Liver (tissue), 9 donors: ENCODE measurements around the gene C3orf18. TPM values are rescaled to one million over a fixed set of nuclear protein-coding genes. Genes with fewer than 3 reads are reported as not detected.

Experiments used
- DNase-seq: peaks from one replicate; pipeline ENCODE4 v3.0.0-alpha.2; 2017; ENCODE audit warnings: low spot score
- H3K27ac ChIP-seq, 2 donors: one replicate each; pipeline ENCODE4 v1.7.0; 2013; ENCODE audit warnings: inconsistent platforms in 2 of 2, low read length in 2 of 2, control low read depth in 1 of 2, low read depth in 1 of 2, mild to moderate bottlenecking in 1 of 2
- H3K27me3 ChIP-seq, 4 donors: one replicate each; pipeline versions ENCODE4 v1.6.1 to v1.7.0; 2013; ENCODE audit warnings: low read length in 3 of 4, inconsistent platforms in 1 of 4, mild to moderate bottlenecking in 1 of 4, moderate library complexity in 1 of 4; ENCODE audit not compliant: control insufficient read depth in 4 of 4, insufficient read depth in 4 of 4
- H3K36me3 ChIP-seq, 4 donors: one replicate each; pipeline versions ENCODE4 v1.6.1 to v1.7.0; 2013; ENCODE audit warnings: low read length in 3 of 4, mild to moderate bottlenecking in 3 of 4, low read depth in 1 of 4, moderate library complexity in 1 of 4; ENCODE audit not compliant: control insufficient read depth in 4 of 4, insufficient read depth in 3 of 4
- H3K4me1 ChIP-seq, 4 donors: one replicate each; pipeline versions ENCODE4 v1.6.1 to v1.7.0; 2013; ENCODE audit warnings: low read length in 3 of 4, mild to moderate bottlenecking in 3 of 4, moderate library complexity in 1 of 4; ENCODE audit not compliant: control insufficient read depth in 4 of 4, insufficient read depth in 4 of 4
- H3K4me3 ChIP-seq, 3 donors: one replicate each; pipeline versions ENCODE4 v1.6.1 to v1.7.0; 2013; ENCODE audit warnings: low read length in 3 of 3, control low read depth in 1 of 3, low read depth in 1 of 3, mild to moderate bottlenecking in 1 of 3
- H3K9ac ChIP-seq, 2 donors: one replicate each; pipeline ENCODE4 v1.7.0; 2013; ENCODE audit warnings: low read length in 2 of 2, mild to moderate bottlenecking in 2 of 2, moderate library complexity in 2 of 2, control low read depth in 1 of 2, low read depth in 1 of 2
- H3K9me3 ChIP-seq, 4 donors: one replicate each; pipeline versions ENCODE4 v1.6.1 to v1.7.0; 2013; ENCODE audit warnings: low read length in 3 of 4; ENCODE audit not compliant: control insufficient read depth in 4 of 4
- EGR1 ChIP-seq, 2 donors: IDR thresholded peaks; 2 replicates each; pipeline ENCODE4 v1.6.1; 2016 to 2018; ENCODE audit warnings: antibody characterized with exemption in 2 of 2, low read depth in 2 of 2
- FOXA1 ChIP-seq: IDR thresholded peaks from 2 replicates; pipeline ENCODE4 v1.6.1; 2016; ENCODE audit warnings: antibody characterized with exemption
- FOXA2 ChIP-seq: IDR thresholded peaks from 2 replicates; pipeline ENCODE4 v1.6.1; 2016; ENCODE audit warnings: antibody characterized with exemption
- GABPA ChIP-seq, 2 donors: IDR thresholded peaks in 1 of 2; conservative IDR thresholded peaks in 1 of 2; 2 replicates each; pipeline ENCODE4 v1.6.1; 2016; ENCODE audit warnings: antibody characterized with exemption in 2 of 2, mild to moderate bottlenecking in 1 of 2, moderate library complexity in 1 of 2
- HNF4A ChIP-seq, 2 donors: conservative IDR thresholded peaks; 2 replicates each; pipeline ENCODE4 v1.6.1; 2016; ENCODE audit warnings: antibody characterized with exemption in 2 of 2, mild to moderate bottlenecking in 2 of 2
- HNF4G ChIP-seq: IDR thresholded peaks from 2 replicates; pipeline ENCODE4 v1.6.1; 2016; ENCODE audit warnings: antibody characterized with exemption
- JUND ChIP-seq, 2 donors: IDR thresholded peaks; 2 replicates each; pipeline ENCODE4 v1.6.1; 2016; ENCODE audit warnings: antibody characterized with exemption in 2 of 2
- NR2F2 ChIP-seq: IDR thresholded peaks from 2 replicates; pipeline ENCODE4 v1.6.1; 2016; ENCODE audit warnings: antibody characterized with exemption
- RAD21 ChIP-seq, 2 donors: IDR thresholded peaks; 2 replicates each; pipeline ENCODE4 v1.6.1; 2016; ENCODE audit warnings: antibody characterized with exemption in 2 of 2, mild to moderate bottlenecking in 2 of 2
- RXRA ChIP-seq, 2 donors: IDR thresholded peaks; 2 replicates each; pipeline ENCODE4 v1.6.1; 2017 to 2018; ENCODE audit warnings: antibody characterized with exemption in 2 of 2, mild to moderate bottlenecking in 1 of 2
- SP1 ChIP-seq: IDR thresholded peaks from 2 replicates; pipeline ENCODE4 v1.6.1; 2018; ENCODE audit warnings: antibody characterized with exemption, mild to moderate bottlenecking
- TAF1 ChIP-seq: conservative IDR thresholded peaks from 2 replicates; pipeline ENCODE4 v1.6.1; 2016; ENCODE audit warnings: antibody characterized with exemption, mild to moderate bottlenecking
- YY1 ChIP-seq: IDR thresholded peaks from 2 replicates; pipeline ENCODE4 v1.6.1; 2016; ENCODE audit warnings: antibody characterized with exemption, mild to moderate bottlenecking
- WGBS: extraction: QIAGEN DNeasy Blood & Tissue Kit; methylation state at CpG from one replicate; pipeline ENCODE4 v1.1.7; 2013; 5-methylcytosine and 5-hydroxymethylcytosine counted together
- polyA plus RNA-seq, 2 donors: library from polyadenylated mRNA; stranded (reverse) in 1 of 2; unstranded in 1 of 2; fragments of 200-250 nt in 1 of 2; fragments of >200 nt in 1 of 2; fragmentation: Nextera tagmentation in 1 of 2; extraction: Ambion mirVana in 1 of 2; gene quantifications; one replicate each; pipeline versions ENCODE4 v1.2.1 to v1.2.3, GENCODE V29; 2013 to 2015
- total RNA-seq, 2 donors: library from RNA; depleted of rRNA; stranded (reverse); fragments of >200 nt; gene quantifications; one replicate each; pipeline ENCODE4 v1.2.3, GENCODE V29; 2014
- TF ChIP-seq, protein P1 (sequence below): fragments of 150-350 bp; IDR thresholded peaks from 2 replicates; pipeline ENCODE4 v1.5.1; 2017; ENCODE audit warnings: improper control_type of control experiment, low read depth, low read length; ENCODE audit not compliant: missing input control
- TF ChIP-seq, protein P2 (sequence below): IDR thresholded peaks from 2 replicates; pipeline ENCODE4 v1.6.1; 2016; ENCODE audit warnings: antibody characterized with exemption
- TF ChIP-seq, protein P3 (sequence below): IDR thresholded peaks from 2 replicates; pipeline ENCODE4 v1.6.1; 2016; ENCODE audit warnings: antibody characterized with exemption, mild to moderate bottlenecking
- TF ChIP-seq, protein P4 (sequence below): IDR thresholded peaks from 2 replicates; pipeline ENCODE4 v1.6.1; 2016; ENCODE audit warnings: antibody characterized with exemption
- TF ChIP-seq, protein P5 (sequence below): IDR thresholded peaks from 2 replicates; pipeline ENCODE4 v1.6.1; 2016; ENCODE audit warnings: antibody characterized with exemption
- donor health status: healthy.
- donor health status: healthy.
- donor health status: healthy.
- donor health status: healthy.
- donor health status: healthy.

C3orf18 gene
- total and polyA plus RNA-seq, 4 donors = 0.54 to 2.7 (median 1.5) TPM

DNA sequence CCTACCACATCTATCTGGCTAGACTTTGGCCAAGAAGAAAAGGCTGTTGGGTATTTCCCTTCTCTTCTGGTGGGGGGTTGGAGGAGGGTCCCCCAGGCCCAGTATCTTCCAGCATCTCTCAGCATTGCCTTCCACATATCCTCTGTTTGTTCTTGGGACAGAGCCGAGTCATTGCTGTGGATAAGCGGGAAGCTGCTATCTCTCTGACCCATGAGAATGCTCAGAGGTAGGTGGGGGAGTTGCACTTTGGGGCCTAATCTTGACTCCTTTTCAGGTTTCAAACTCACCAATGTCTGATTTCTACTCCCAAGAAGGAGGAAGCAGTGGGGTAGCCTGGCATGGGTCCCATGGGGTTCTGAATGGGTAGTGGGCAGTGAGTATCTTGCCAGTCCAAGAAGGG, 9.8 kb upstream of the C3orf18 start:
- Histone ChIP-seq H3K9ac (no peak overlapping the region), H3K4me1 (peaks cover 17 to 49% (median 44%) of the 10 kb centered on the region in 4 donors), H3K9me3 (no peaks in the 10 kb centered on the region), H3K4me3 (no peak overlapping the region), H3K36me3 (peaks cover 0 to 14% (median 3%) of the 10 kb centered on the region in 4 donors), H3K27ac (no peak overlapping the region), H3K27me3 (no peaks in the 10 kb centered on the region)
- DNase-seq = no peak
- WGBS = 99% methylated on average over 2 of the region's 2 CpGs
- TF ChIP-seq YY1 (no peak), RAD21 (IDR thresholded peaks at IDR 0.05) (no peak), NR2F2 (no peak), EGR1 (IDR thresholded peaks at IDR 0.05; ENCODE audit: low read depth in 2 of 2) (no peak), TAF1 (no peak), SP1 (no peak), HNF4A (conservative IDR thresholded peaks at IDR 0.05) (no peak), HNF4G (no peak), FOXA1 (no peak), FOXA2 (no peak), JUND (IDR thresholded peaks at IDR 0.05) (no peak), RXRA (IDR thresholded peaks at IDR 0.05) (no peak)
- TF ChIP-seq, protein P1, sequence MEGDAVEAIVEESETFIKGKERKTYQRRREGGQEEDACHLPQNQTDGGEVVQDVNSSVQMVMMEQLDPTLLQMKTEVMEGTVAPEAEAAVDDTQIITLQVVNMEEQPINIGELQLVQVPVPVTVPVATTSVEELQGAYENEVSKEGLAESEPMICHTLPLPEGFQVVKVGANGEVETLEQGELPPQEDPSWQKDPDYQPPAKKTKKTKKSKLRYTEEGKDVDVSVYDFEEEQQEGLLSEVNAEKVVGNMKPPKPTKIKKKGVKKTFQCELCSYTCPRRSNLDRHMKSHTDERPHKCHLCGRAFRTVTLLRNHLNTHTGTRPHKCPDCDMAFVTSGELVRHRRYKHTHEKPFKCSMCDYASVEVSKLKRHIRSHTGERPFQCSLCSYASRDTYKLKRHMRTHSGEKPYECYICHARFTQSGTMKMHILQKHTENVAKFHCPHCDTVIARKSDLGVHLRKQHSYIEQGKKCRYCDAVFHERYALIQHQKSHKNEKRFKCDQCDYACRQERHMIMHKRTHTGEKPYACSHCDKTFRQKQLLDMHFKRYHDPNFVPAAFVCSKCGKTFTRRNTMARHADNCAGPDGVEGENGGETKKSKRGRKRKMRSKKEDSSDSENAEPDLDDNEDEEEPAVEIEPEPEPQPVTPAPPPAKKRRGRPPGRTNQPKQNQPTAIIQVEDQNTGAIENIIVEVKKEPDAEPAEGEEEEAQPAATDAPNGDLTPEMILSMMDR = no peak
- TF ChIP-seq, protein P2, sequence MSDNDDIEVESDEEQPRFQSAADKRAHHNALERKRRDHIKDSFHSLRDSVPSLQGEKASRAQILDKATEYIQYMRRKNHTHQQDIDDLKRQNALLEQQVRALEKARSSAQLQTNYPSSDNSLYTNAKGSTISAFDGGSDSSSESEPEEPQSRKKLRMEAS = no peak
- TF ChIP-seq, protein P3, sequence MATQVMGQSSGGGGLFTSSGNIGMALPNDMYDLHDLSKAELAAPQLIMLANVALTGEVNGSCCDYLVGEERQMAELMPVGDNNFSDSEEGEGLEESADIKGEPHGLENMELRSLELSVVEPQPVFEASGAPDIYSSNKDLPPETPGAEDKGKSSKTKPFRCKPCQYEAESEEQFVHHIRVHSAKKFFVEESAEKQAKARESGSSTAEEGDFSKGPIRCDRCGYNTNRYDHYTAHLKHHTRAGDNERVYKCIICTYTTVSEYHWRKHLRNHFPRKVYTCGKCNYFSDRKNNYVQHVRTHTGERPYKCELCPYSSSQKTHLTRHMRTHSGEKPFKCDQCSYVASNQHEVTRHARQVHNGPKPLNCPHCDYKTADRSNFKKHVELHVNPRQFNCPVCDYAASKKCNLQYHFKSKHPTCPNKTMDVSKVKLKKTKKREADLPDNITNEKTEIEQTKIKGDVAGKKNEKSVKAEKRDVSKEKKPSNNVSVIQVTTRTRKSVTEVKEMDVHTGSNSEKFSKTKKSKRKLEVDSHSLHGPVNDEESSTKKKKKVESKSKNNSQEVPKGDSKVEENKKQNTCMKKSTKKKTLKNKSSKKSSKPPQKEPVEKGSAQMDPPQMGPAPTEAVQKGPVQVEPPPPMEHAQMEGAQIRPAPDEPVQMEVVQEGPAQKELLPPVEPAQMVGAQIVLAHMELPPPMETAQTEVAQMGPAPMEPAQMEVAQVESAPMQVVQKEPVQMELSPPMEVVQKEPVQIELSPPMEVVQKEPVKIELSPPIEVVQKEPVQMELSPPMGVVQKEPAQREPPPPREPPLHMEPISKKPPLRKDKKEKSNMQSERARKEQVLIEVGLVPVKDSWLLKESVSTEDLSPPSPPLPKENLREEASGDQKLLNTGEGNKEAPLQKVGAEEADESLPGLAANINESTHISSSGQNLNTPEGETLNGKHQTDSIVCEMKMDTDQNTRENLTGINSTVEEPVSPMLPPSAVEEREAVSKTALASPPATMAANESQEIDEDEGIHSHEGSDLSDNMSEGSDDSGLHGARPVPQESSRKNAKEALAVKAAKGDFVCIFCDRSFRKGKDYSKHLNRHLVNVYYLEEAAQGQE = no peak
- TF ChIP-seq, protein P4, sequence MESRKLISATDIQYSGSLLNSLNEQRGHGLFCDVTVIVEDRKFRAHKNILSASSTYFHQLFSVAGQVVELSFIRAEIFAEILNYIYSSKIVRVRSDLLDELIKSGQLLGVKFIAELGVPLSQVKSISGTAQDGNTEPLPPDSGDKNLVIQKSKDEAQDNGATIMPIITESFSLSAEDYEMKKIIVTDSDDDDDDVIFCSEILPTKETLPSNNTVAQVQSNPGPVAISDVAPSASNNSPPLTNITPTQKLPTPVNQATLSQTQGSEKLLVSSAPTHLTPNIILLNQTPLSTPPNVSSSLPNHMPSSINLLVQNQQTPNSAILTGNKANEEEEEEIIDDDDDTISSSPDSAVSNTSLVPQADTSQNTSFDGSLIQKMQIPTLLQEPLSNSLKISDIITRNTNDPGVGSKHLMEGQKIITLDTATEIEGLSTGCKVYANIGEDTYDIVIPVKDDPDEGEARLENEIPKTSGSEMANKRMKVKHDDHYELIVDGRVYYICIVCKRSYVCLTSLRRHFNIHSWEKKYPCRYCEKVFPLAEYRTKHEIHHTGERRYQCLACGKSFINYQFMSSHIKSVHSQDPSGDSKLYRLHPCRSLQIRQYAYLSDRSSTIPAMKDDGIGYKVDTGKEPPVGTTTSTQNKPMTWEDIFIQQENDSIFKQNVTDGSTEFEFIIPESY = no peak
- TF ChIP-seq, protein P5, sequence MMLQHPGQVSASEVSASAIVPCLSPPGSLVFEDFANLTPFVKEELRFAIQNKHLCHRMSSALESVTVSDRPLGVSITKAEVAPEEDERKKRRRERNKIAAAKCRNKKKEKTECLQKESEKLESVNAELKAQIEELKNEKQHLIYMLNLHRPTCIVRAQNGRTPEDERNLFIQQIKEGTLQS = no peak

DNA sequence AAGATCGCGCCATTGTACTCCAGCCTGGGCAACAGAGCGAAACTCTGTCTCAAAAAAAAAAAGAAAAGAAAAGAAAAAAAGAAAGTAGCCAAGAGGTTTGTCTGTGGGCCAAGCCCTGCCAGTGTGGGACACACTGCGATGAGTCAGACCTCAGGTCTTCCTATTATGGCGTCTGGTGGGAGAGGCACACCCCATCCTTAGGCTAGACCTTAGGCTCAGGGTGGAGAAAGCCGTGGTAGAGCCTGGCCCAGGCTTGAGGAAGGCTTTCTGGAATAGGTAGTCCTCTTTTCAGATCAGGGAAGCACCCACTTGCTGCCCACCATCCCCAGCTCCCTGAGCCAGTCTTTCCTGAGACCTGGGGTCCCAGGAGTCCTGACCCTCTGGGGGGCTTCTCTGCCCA, 7.8 kb upstream of the C3orf18 start:
- H3K9ac ChIP-seq = no peak overlapping the region
- peaks cover 5 to 49% (median 43%) of the 10 kb centered on the region in 4 donors for H3K4me1 ChIP-seq
- no peak overlapping the region for H3K27ac ChIP-seq
- H3K9me3 ChIP-seq = no peaks in the 10 kb centered on the region
- H3K4me3 ChIP-seq = no peak overlapping the region
- 97% methylated on average over 6 of the region's 6 CpGs for WGBS
- no peaks in the 10 kb centered on the region for H3K27me3 ChIP-seq
- no peak for DNase-seq
- peaks cover 0 to 14% (median 3%) of the 10 kb centered on the region in 4 donors for H3K36me3 ChIP-seq
- TF ChIP-seq, protein P1 = no peak
- TF ChIP-seq FOXA1 (no peak), NR2F2 (no peak), TAF1 (no peak), YY1 (no peak), FOXA2 (no peak), HNF4A (conservative IDR thresholded peaks at IDR 0.05) (no peak), SP1 (no peak), JUND (IDR thresholded peaks at IDR 0.05) (no peak), RXRA (IDR thresholded peaks at IDR 0.05) (no peak), EGR1 (IDR thresholded peaks at IDR 0.05; ENCODE audit: low read depth in 2 of 2) (no peak), GABPA (IDR thresholded peaks at IDR 0.05 in 1 of 2, conservative IDR thresholded peaks at IDR 0.05 in 1 of 2) (no peak), RAD21 (IDR thresholded peaks at IDR 0.05) (no peak), HNF4G (no peak)
- TF ChIP-seq, protein P2 = no peak
- TF ChIP-seq, protein P5 = no peak
- TF ChIP-seq, protein P4 = no peak
